ENCODE measurements around the gene MVB12B. TPM values are rescaled to one million over a fixed set of nuclear protein-coding genes. Genes with fewer than 3 reads are reported as not detected.

The MVB12B gene
- total and polyA plus RNA-seq, 2 of the 8 experiments (the other 6 are each of a cell fraction or from before 2014, with no cell fraction given) = 2.6 to 5.0 TPM

DNA sequence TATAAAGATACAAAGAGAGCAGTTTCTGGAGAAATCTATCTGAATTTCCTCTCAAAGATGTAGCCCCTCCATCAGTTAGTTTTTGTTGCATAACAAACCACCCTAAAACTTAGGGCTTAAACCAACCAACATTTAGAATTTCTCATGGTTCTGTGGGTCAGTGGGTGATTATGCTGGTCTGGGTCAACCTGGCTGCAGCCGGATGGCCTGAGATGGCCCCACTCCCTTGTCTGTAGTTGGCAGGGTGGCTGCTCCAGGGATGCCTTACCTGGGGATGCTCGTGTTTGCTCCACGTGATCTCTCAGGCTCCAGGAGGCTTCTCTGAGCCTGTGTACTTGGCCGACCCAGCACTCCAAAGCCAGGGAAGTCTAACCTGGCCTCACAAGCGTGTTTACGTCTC is 139.3 kb downstream of the MVB12B start:
- H3K9me3 ChIP-seq (ENCODE audit: insufficient read depth in 2 of 2, low read depth in 1 of 2, low read length in 1 of 2) = no peaks in the 10 kb centered on the region
- no peak overlapping the region for H3K23ac ChIP-seq (ENCODE audit: insufficient read length)
- H3K4me1 ChIP-seq (replicated peaks in 1 of 4; ENCODE audit: control insufficient read depth in 3 of 4, insufficient read depth in 4 of 4, low read length in 3 of 4) = peaks cover 0 to under 1% (median 0%) of the 10 kb centered on the region in 4 experiments; a peak in 1 of 7 replicates
- H2BK15ac ChIP-seq (ENCODE audit: low read length) = no peak overlapping the region
- FAIRE-seq (no peak), DNase-seq (ENCODE audit: low read depth in 1 of 2, low spot score in 2 of 2) (no peak)
- POLR2A ChIA-PET (ENCODE audit: partially characterized antibody) = no interaction called here
- no peak overlapping the region for H2BK20ac ChIP-seq (ENCODE audit: low read length)
- H3K23me2 ChIP-seq (ENCODE audit: low read depth, low read length) = peaks cover 2% of the 10 kb centered on the region; the same call in 1 of the 2 replicates
- 91% methylated on average over 6 of the region's 6 CpGs; no CpG with 5 or more reads in 1 of the 2 experiments for WGBS, 2 experiments (ENCODE audit: extremely low coverage in 1 of 2, insufficient coverage in 1 of 2, insufficient read length in 1 of 2, insufficient replicate concordance in 2 of 2, low coverage in 1 of 2, low lambda C conversion rate in 2 of 2, missing lambda C conversion rate in 1 of 2)
- no peak overlapping the region for H3K4me3 ChIP-seq (ENCODE audit: extremely low read depth in 1 of 4, insufficient read depth in 2 of 4, low read depth in 3 of 4, low read length in 4 of 4)
- H4K5ac ChIP-seq (ENCODE audit: insufficient read length, low read depth, low read length) = no peak overlapping the region
- H2AK5ac ChIP-seq (ENCODE audit: low read depth, low read length) = no peak overlapping the region
- H3K14ac ChIP-seq (ENCODE audit: insufficient read length) = no peak overlapping the region
- H2BK5ac ChIP-seq (ENCODE audit: low read depth, low read length) = no peak overlapping the region
- no peak overlapping the region for H4K91ac ChIP-seq (replicated peaks; ENCODE audit: insufficient read length, low read length)
- no peaks in the 10 kb centered on the region for H3K79me1 ChIP-seq (ENCODE audit: low read depth, low read length)
- no peak overlapping the region for H3K27ac ChIP-seq (ENCODE audit: low read depth, low read length)
- no peak overlapping the region for H3K18ac ChIP-seq (ENCODE audit: extremely low read depth, low read length)
- H4K8ac ChIP-seq (ENCODE audit: extremely low read depth, insufficient read depth, low read length) = no peak overlapping the region; the same call in 1 of the 2 replicates
- CTCF ChIA-PET (ENCODE audit: partially characterized antibody) = interaction anchor here (0.7 to 4.0 kb wide), 2 partner anchors 17 to 41 kb away, joined by 3 to 14 read pairs; no protein-coding TSS in a partner anchor
- no peak overlapping the region for H3K9ac ChIP-seq (replicated peaks in 1 of 4; ENCODE audit: extremely low read depth in 1 of 4, low read depth in 3 of 4, low read length in 3 of 4)
- no peaks in the 10 kb centered on the region for H4K20me1 ChIP-seq (replicated peaks in 1 of 2; ENCODE audit: control insufficient read depth in 1 of 2, insufficient read depth in 2 of 2, low read length in 2 of 2)
- no peak overlapping the region for H3K56ac ChIP-seq (replicated peaks; ENCODE audit: insufficient read length, low read depth, low read length)
- no peak overlapping the region for H3K4me2 ChIP-seq (ENCODE audit: insufficient read depth in 1 of 2, low read depth in 2 of 2, low read length in 2 of 2)
- H3K4ac ChIP-seq (replicated peaks; ENCODE audit: insufficient read length, low read depth, low read length) = no peak overlapping the region
- H2BK120ac ChIP-seq (replicated peaks; ENCODE audit: low read depth, low read length) = no peak overlapping the region
- H3K27me3 ChIP-seq (replicated peaks in 1 of 4; ENCODE audit: control insufficient read depth in 3 of 4, extremely low read depth in 1 of 4, insufficient read depth in 3 of 4, low read length in 3 of 4) = no peaks in the 10 kb centered on the region
- H2AFZ ChIP-seq (ENCODE audit: low read length) = no peak overlapping the region
- H3K36me3 ChIP-seq (ENCODE audit: control insufficient read depth in 2 of 4, insufficient read depth in 4 of 4, low read length in 3 of 4) = no peaks in the 10 kb centered on the region
- no peaks in the 10 kb centered on the region for H3K79me2 ChIP-seq (ENCODE audit: control insufficient read depth in 1 of 2, insufficient read depth in 2 of 2, low read length in 2 of 2)
- no peak overlapping the region for H2BK12ac ChIP-seq (ENCODE audit: low read depth, low read length)
- no peak for TF ChIP-seq SAP30 (IDR thresholded peaks at IDR 0.05; ENCODE audit: insufficient read depth, insufficient replicate concordance, low read length)
- no peak for TF ChIP-seq KDM4A (IDR thresholded peaks at IDR 0.05; ENCODE audit: low read depth, low read length, severe bottlenecking)
- no peak for TF ChIP-seq BACH1 (IDR thresholded peaks at IDR 0.05; ENCODE audit: low read length)
- TF ChIP-seq TAF1 (IDR thresholded peaks at IDR 0.05; ENCODE audit: low read depth, low read length) = no peak
- no peak for TF ChIP-seq EZH2 (IDR thresholded peaks at IDR 0.05; ENCODE audit: low read depth, low read length, severe bottlenecking)
- TF ChIP-seq ASH2L (IDR thresholded peaks at IDR 0.05; ENCODE audit: low read length) = no peak
- TF ChIP-seq ATF3 (IDR thresholded peaks at IDR 0.05; ENCODE audit: insufficient read depth, low read depth, low read length) = no peak
- no peak for TF ChIP-seq SP4 (IDR thresholded peaks at IDR 0.05; ENCODE audit: low read length)
- TF ChIP-seq MAFK (IDR thresholded peaks at IDR 0.05; ENCODE audit: low read depth, low read length) = no peak
- TF ChIP-seq JUND (IDR thresholded peaks at IDR 0.05; ENCODE audit: low read length) = no peak
- no peak for TF ChIP-seq CEBPB (IDR thresholded peaks at IDR 0.05; ENCODE audit: low read depth, low read length)
- TF ChIP-seq CTCF (IDR thresholded peaks at IDR 0.05; ENCODE audit: control extremely low read depth in 1 of 3, insufficient read depth in 1 of 3, low read depth in 1 of 3, low read length in 3 of 3) = no peak
